ENCODE data around the gene MAPRE2.

Gene MAPRE2

DNA sequence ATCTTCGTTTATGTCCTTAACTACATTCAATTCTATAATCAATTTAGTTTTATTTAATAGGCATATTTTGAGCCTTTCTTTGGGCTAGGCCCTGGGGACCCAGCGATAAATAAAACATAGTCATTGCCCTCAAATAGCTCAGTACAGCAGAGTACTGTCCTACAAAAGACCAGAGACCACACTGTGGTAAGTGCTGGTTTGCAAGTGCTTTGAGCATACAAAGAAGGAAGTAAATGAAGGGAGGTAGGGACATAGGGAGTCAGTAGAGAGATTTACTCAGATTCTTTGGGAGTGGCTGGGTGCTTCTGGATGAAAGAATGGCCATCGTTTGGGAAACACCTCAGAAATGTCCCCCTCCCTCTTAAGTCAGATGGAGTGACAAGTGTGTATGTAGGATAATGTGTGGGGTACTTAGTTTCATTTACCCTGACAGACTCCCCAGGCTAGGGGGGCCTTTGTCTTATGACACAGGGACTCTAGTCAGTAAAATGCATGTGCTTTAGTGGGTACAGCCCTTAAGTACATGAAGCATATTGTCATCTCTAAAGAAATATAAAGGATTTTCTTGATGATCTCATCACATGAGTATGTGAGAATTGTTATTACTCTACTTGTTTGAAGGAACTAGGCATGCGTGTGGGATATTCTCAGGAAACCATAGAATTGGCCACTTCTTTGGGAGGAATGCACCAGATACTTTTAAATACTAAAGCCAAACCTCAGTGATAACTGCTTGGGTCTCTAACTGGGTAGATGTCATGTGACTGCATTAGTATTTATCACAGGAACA, 35.1 kb downstream of the MAPRE2 start:
- TF ChIP-seq MAX (IDR thresholded peaks at IDR 0.05) (no peak), RAD21 (IDR thresholded peaks at IDR 0.05; ENCODE audit: low read depth) (no peak), CEBPB (IDR thresholded peaks at IDR 0.05) (no peak), USF1 (IDR thresholded peaks at IDR 0.05) (no peak), CREB1 (IDR thresholded peaks at IDR 0.05; ENCODE audit: low read depth) (no peak), TEAD4 (IDR thresholded peaks at IDR 0.05) (no peak), ZBTB7A (IDR thresholded peaks at IDR 0.05; ENCODE audit: low read depth) (no peak), YY1 (IDR thresholded peaks at IDR 0.05; ENCODE audit: low read depth) (no peak), FOXM1 (IDR thresholded peaks at IDR 0.05; ENCODE audit: borderline replicate concordance, low read depth) (no peak), TAF1 (IDR thresholded peaks at IDR 0.05; ENCODE audit: low read depth) (no peak), EGR1 (IDR thresholded peaks at IDR 0.05) (no peak)
- TF ChIP-seq, protein P1, sequence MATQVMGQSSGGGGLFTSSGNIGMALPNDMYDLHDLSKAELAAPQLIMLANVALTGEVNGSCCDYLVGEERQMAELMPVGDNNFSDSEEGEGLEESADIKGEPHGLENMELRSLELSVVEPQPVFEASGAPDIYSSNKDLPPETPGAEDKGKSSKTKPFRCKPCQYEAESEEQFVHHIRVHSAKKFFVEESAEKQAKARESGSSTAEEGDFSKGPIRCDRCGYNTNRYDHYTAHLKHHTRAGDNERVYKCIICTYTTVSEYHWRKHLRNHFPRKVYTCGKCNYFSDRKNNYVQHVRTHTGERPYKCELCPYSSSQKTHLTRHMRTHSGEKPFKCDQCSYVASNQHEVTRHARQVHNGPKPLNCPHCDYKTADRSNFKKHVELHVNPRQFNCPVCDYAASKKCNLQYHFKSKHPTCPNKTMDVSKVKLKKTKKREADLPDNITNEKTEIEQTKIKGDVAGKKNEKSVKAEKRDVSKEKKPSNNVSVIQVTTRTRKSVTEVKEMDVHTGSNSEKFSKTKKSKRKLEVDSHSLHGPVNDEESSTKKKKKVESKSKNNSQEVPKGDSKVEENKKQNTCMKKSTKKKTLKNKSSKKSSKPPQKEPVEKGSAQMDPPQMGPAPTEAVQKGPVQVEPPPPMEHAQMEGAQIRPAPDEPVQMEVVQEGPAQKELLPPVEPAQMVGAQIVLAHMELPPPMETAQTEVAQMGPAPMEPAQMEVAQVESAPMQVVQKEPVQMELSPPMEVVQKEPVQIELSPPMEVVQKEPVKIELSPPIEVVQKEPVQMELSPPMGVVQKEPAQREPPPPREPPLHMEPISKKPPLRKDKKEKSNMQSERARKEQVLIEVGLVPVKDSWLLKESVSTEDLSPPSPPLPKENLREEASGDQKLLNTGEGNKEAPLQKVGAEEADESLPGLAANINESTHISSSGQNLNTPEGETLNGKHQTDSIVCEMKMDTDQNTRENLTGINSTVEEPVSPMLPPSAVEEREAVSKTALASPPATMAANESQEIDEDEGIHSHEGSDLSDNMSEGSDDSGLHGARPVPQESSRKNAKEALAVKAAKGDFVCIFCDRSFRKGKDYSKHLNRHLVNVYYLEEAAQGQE (IDR thresholded peaks at IDR 0.05; ENCODE audit: low read depth) = no peak

DNA sequence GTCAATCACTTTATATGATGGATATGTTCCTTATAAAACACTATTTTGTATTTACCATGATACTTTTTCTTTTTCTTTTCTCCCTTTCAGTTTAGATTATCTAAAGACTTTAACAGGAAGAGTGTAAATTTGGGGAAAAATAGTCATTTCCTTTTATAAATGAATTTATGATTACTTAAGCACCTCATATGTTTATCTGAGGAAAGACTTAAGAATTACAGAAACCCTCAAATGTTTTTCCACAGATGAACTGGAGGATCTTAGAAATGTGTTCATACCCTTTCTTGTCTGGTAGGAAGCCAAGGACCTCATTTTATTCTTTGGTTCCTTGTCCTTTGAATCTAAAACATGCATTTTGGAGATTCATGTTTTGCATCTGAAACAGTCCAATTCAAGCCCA, 36.7 kb downstream of the MAPRE2 start:
- TF ChIP-seq RAD21 (IDR thresholded peaks at IDR 0.05; ENCODE audit: low read depth) (no peak), ZBTB7A (IDR thresholded peaks at IDR 0.05; ENCODE audit: low read depth) (no peak), CEBPB (IDR thresholded peaks at IDR 0.05) (no peak), TAF1 (IDR thresholded peaks at IDR 0.05; ENCODE audit: low read depth) (no peak), EP300 (IDR thresholded peaks at IDR 0.05; ENCODE audit: borderline replicate concordance) (no peak), FOXM1 (IDR thresholded peaks at IDR 0.05; ENCODE audit: borderline replicate concordance, low read depth) (no peak), TEAD4 (IDR thresholded peaks at IDR 0.05) (no peak), YY1 (IDR thresholded peaks at IDR 0.05; ENCODE audit: low read depth) (no peak)
- TF ChIP-seq, protein P1 (IDR thresholded peaks at IDR 0.05; ENCODE audit: low read depth) = no peak

- no peak for TF ChIP-seq MAX (IDR thresholded peaks at IDR 0.05)
- TF ChIP-seq, protein P1 (IDR thresholded peaks at IDR 0.05; ENCODE audit: low read depth) = no peak
- TF ChIP-seq CREB1 (IDR thresholded peaks at IDR 0.05; ENCODE audit: low read depth) = no peak
- TF ChIP-seq TEAD4 (IDR thresholded peaks at IDR 0.05) = no peak
- no peak for TF ChIP-seq TAF1 (IDR thresholded peaks at IDR 0.05; ENCODE audit: low read depth)
- no peak for TF ChIP-seq CEBPB (IDR thresholded peaks at IDR 0.05)
- TF ChIP-seq EGR1 (IDR thresholded peaks at IDR 0.05) = no peak
- no peak for TF ChIP-seq ZBTB7A (IDR thresholded peaks at IDR 0.05; ENCODE audit: low read depth)
- no peak for TF ChIP-seq TCF12 (IDR thresholded peaks at IDR 0.05; ENCODE audit: low read depth)
- TF ChIP-seq YY1 (IDR thresholded peaks at IDR 0.05; ENCODE audit: low read depth) = no peak
Observed at GRCh38 chr18:35080058-35080457, 38.8 kb downstream of the MAPRE2 start.

DNA sequence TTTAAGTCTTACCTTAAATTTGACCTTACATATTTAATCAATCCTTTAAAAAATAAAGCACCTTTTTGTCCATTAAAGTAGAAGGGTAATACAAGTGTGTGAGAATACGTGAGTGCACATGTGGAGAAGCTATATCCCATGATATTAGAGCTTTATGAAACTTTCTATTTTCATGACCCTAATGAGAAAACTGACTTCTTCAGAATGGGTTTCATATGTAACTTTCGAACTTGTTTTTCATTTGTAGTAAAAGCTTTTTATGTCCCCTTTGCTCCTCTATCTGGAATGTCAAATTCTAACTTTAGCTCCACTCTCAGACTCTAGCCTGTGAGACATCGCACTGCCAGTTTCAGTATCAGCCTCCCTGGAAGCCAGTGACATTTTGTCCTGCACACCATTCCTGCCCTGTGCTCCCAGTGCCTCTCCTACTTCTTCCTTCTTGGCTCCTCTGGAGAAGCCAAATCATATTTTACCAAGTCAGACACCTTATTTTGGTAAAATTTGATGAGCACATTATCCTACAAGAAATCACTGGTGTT, 42.0 kb downstream of the MAPRE2 start:
- TF ChIP-seq ZBTB7A (IDR thresholded peaks at IDR 0.05; ENCODE audit: low read depth) = no peak
- TF ChIP-seq NFIC (IDR thresholded peaks at IDR 0.05) = no peak
- TF ChIP-seq MAX (IDR thresholded peaks at IDR 0.05) = no peak
- no peak for TF ChIP-seq TCF12 (IDR thresholded peaks at IDR 0.05; ENCODE audit: low read depth)
- no peak for TF ChIP-seq RAD21 (IDR thresholded peaks at IDR 0.05; ENCODE audit: low read depth)
- no peak for TF ChIP-seq USF1 (IDR thresholded peaks at IDR 0.05)
- no peak for TF ChIP-seq TEAD4 (IDR thresholded peaks at IDR 0.05)
- TF ChIP-seq EGR1 (IDR thresholded peaks at IDR 0.05) = no peak
- TF ChIP-seq EP300 (IDR thresholded peaks at IDR 0.05; ENCODE audit: borderline replicate concordance) = no peak
- no peak for TF ChIP-seq FOXM1 (IDR thresholded peaks at IDR 0.05; ENCODE audit: borderline replicate concordance, low read depth)
- TF ChIP-seq, protein P1 (IDR thresholded peaks at IDR 0.05; ENCODE audit: low read depth) = no peak
- TF ChIP-seq CEBPB (IDR thresholded peaks at IDR 0.05) = no peak
- TF ChIP-seq YY1 (IDR thresholded peaks at IDR 0.05; ENCODE audit: low read depth) = no peak
- no peak for TF ChIP-seq CREB1 (IDR thresholded peaks at IDR 0.05; ENCODE audit: low read depth)
- TF ChIP-seq TAF1 (IDR thresholded peaks at IDR 0.05; ENCODE audit: low read depth) = no peak
